Transverse colon (tissue), 4 donors: ENCODE results near the gene SLC29A1.

Experiments used
- CTCF ChIP-seq, 5 experiments: fragments of 200-600 bp in 3 of 5; fragments of 450-650 bp in 2 of 5; sonication (generic) in 3 of 5; IDR thresholded peaks; 1 replicate in 2 of 5; 2 replicates in 3 of 5; pipeline ENCODE4 v1.5.1; 2016 to 2017; ENCODE audit warnings: antibody characterized with exemption in 5 of 5, inconsistent platforms in 3 of 5, mild to moderate bottlenecking in 2 of 5, moderate library complexity in 1 of 5
- POLR2A ChIP-seq: fragments of 450-650 bp; IDR thresholded peaks from one replicate; pipeline ENCODE4 v1.6.1; 2016; ENCODE audit warnings: antibody characterized with exemption, mild to moderate bottlenecking, moderate library complexity
- POLR2AphosphoS5 ChIP-seq, 3 donors: sonication (generic); formaldehyde crosslinking; IDR thresholded peaks; one replicate each; pipeline ENCODE4 v1.6.1; 2016; ENCODE audit warnings: antibody characterized with exemption in 3 of 3

- no peak for TF ChIP-seq POLR2AphosphoS5 (IDR thresholded peaks at IDR 0.05)
- no peak for TF ChIP-seq CTCF (IDR thresholded peaks at IDR 0.05)
- TF ChIP-seq POLR2A = no peak
These were observed 1.5 kb downstream of the SLC29A1 start for GRCh38 chr6:44224965-44225305.
